OCI-LY7 (cell line): ENCODE data around the gene TOR3A. TPM values are rescaled to one million over a fixed set of nuclear protein-coding genes. Genes with fewer than 3 reads are reported as not detected.

ENCODE experiments used
- BruUV-seq: library from RNA; stranded (reverse); fragments of 400-500 nt; replicated peaks from 2 replicates; lab custom pipeline; 2021; lab: Mats Ljungman, UMichigan
- CTCF ChIA-PET: fragments of 300-600 bp; sonication (Branson Sonifier 250); formaldehyde crosslinking; loops from one replicate; lab custom pipeline; 2022; ENCODE audit warnings: antibody characterized with exemption; ENCODE audit not compliant: unreplicated experiment; lab: Charles Lee
- POLR2A ChIA-PET: fragments of 300-600 bp; sonication (Branson Sonifier 250); formaldehyde crosslinking; loops from one replicate; lab custom pipeline; 2022; ENCODE audit warnings: antibody characterized with exemption; lab: Charles Lee
- DNase-seq: peaks from one replicate; pipeline ENCODE4 v3.0.0-alpha.2; 2015; ENCODE audit warnings: low spot score
- H2AFZ ChIP-seq: fragments of 200-600 bp; sonication (generic), shearing (Covaris generic); 2 replicates; pipeline ENCODE4 v1.6.1; 2014; ENCODE audit warnings: mild to moderate bottlenecking, antibody characterized with exemption, low read length, moderate library complexity
- H3K27ac ChIP-seq: fragments of 200-600 bp; sonication (generic); 2 replicates; pipeline ENCODE4 v1.5.1; 2014; ENCODE audit warnings: mixed run types, low read depth, mild to moderate bottlenecking, moderate library complexity, low read length, inconsistent platforms; ENCODE audit not compliant: poor library complexity, severe bottlenecking
- H3K36me3 ChIP-seq: fragments of 200-600 bp; sonication (generic); 2 replicates; pipeline ENCODE4 v1.6.1; 2014; ENCODE audit warnings: mild to moderate bottlenecking, antibody characterized with exemption, low read length, moderate library complexity, mixed read lengths; ENCODE audit not compliant: insufficient read depth
- H3K4me1 ChIP-seq: fragments of 200-600 bp; sonication (generic); 2 replicates; pipeline ENCODE4 v1.5.1; 2014; ENCODE audit warnings: mild to moderate bottlenecking, low read length; ENCODE audit not compliant: insufficient read depth, poor library complexity, severe bottlenecking
- H3K4me2 ChIP-seq: fragments of 200-600 bp; sonication (generic); 2 replicates; pipeline ENCODE4 v1.6.1; 2014; ENCODE audit warnings: mild to moderate bottlenecking, low read length
- H3K4me3 ChIP-seq: fragments of 200-600 bp; sonication (generic); 2 replicates; pipeline ENCODE4 v1.5.1; 2014; ENCODE audit warnings: mild to moderate bottlenecking, low read depth, low read length; ENCODE audit not compliant: poor library complexity, severe bottlenecking
- H3K79me2 ChIP-seq: fragments of 200-600 bp; sonication (generic); 2 replicates; pipeline ENCODE4 v1.6.1; 2016; ENCODE audit warnings: low read depth, mild to moderate bottlenecking, low read length, moderate library complexity, mixed read lengths; ENCODE audit not compliant: insufficient read depth
- H3K9me2 ChIP-seq: fragments of 200-600 bp; sonication (generic); 2 replicates; pipeline ENCODE4 v1.6.1; 2016; ENCODE audit warnings: mild to moderate bottlenecking, low read length, mixed read lengths; ENCODE audit not compliant: insufficient read depth
- H3K9me3 ChIP-seq: fragments of 200-600 bp; sonication (generic); 2 replicates; pipeline ENCODE4 v1.6.1; 2014; ENCODE audit warnings: mild to moderate bottlenecking, mixed run types, low read length, mixed read lengths
- H4K20me1 ChIP-seq: fragments of 200-600 bp; sonication (generic); 2 replicates; pipeline ENCODE4 v1.6.1; 2014; ENCODE audit warnings: mild to moderate bottlenecking, antibody characterized with exemption, low read length, moderate library complexity, mixed read lengths; ENCODE audit not compliant: insufficient read depth
- CTCF ChIP-seq: fragments of 200-600 bp; sonication (generic); conservative IDR thresholded peaks from 2 replicates; pipeline ENCODE4 v1.5.1; 2014; ENCODE audit warnings: mild to moderate bottlenecking, antibody characterized with exemption, low read length, moderate library complexity, mixed read lengths
- EZH2phosphoT487 ChIP-seq: fragments of 200-600 bp; sonication (generic); IDR thresholded peaks from 2 replicates; pipeline ENCODE4 v1.6.1; 2018; ENCODE audit warnings: low read depth, borderline replicate concordance, mild to moderate bottlenecking, mixed run types, antibody characterized with exemption, low read length, moderate library complexity, mixed read lengths
- intact Hi-C: fragments of 100-400 bp; cut with micrococcal nuclease; formaldehyde crosslinking; loops from one replicate; pipeline ENCODE4 v1.10.0; 2022; ENCODE audit not compliant: unreplicated experiment
- total RNA-seq, 2 experiments: library from RNA; depleted of rRNA in 1 of 2; stranded (reverse); fragments of >200 nt in 1 of 2; shearing (Covaris generic) in 1 of 2; gene quantifications; 2 replicates each; pipeline ENCODE4 v1.2.3, GENCODE V29; 2014 to 2022

Gene TOR3A
- total RNA-seq, 2 experiments from 2014 or later, result 49.0 to 66.7 TPM

DNA sequence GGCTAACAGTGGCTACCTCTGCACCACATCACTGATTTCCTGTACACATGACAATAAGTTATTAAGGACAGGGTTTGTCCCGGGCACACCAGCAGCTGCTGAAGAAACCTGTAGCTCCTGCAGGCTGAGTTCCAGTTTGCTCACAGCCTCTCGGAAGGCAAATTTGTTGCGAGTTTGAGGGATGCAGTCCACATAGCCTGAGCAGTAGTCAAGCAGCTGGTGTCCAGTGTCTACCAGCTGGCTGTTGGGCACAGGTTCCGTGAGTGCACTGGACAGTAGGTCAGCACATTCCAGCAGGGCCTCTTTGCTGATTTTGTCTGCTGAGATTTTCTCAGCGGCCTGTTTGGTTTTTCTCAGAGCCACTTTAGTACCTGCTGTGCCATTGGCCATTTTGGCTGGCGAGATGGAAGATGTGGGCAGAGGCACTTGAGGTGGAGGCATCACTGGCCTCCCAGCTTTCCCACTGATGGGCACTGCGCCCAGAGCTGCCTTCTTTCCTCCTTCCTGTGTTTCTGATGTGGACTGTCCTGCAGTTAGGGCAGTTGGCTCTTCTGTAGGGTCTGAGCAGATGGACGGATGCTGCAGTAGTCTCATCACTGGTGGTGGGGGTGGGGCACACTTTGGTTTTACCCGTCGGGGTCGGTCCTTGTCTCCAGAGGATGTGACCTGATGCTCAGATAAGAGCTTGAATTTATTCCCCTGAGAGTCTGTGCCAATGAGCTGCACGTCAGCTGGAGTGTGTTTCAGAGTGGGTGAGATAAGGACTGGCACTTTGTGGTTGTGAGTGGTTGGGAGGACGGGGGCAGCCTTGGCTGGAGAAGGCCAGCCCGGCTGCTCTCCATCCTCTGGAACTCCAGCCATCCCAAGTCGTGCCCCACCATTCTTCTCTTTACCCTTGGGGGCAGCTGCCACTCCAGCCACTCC, 26.1 kb downstream of the TOR3A start:
- H3K27ac ChIP-seq, result no peak overlapping the region
- POLR2A ChIA-PET, result interaction anchor here (0.6 kb wide), 1 partner anchor 1190 kb away, joined by 4 read pairs; no protein-coding TSS in a partner anchor
- no peak overlapping the region for H2AFZ ChIP-seq
- H3K79me2 ChIP-seq, result no peaks in the 10 kb centered on the region
- intact Hi-C loops, result no loop called here
- BruUV-seq, result no TSS peak
- H3K4me1 ChIP-seq, result no peaks in the 10 kb centered on the region
- no peak overlapping the region for H3K4me2 ChIP-seq
- peaks cover 53% of the 10 kb centered on the region for H3K36me3 ChIP-seq
- DNase-seq, result no peak
- no peaks in the 10 kb centered on the region for H4K20me1 ChIP-seq
- H3K9me2 ChIP-seq, result no peaks in the 10 kb centered on the region
- TF ChIP-seq CTCF (no peak), EZH2phosphoT487 (no peak)
- H3K9me3 ChIP-seq, result no peaks in the 10 kb centered on the region
- CTCF ChIA-PET, result no interaction called here
- H3K4me3 ChIP-seq, result no peak overlapping the region

DNA sequence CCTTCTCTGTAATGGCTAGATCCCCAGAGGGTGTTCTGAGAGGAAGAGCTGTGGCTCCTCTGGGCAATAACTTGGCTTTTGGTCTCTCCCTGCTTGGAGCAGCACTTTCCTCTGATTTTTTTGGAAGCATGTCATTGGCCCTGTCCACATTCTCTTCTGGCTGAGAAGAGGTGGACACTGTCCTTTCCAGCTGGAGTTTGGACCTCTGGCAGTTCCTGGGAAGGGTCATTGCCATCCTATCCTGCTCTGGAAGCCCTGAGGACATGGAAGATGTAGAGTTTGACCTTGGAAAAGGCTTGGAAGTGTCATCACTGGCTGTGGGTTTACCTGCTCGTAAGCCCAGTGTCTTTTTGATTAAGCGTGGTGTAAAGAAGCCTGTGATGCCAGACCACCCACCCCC, 26.8 kb downstream of the TOR3A start:
- intact Hi-C loops, result no loop called here
- TF ChIP-seq EZH2phosphoT487 (no peak), CTCF (no peak)
- CTCF ChIA-PET, result no interaction called here

GRCh38 chr1:179115181-179115580, 33.3 kb downstream of the TOR3A start:
- Histone ChIP-seq H3K27ac (no peak overlapping the region), H3K9me2 (no peaks in the 10 kb centered on the region), H3K4me3 (no peak overlapping the region), H3K79me2 (no peaks in the 10 kb centered on the region), H3K9me3 (no peaks in the 10 kb centered on the region), H3K36me3 (peaks cover 52% of the 10 kb centered on the region), H3K4me2 (no peak overlapping the region), H2AFZ (no peak overlapping the region), H4K20me1 (no peaks in the 10 kb centered on the region), H3K4me1 (no peaks in the 10 kb centered on the region)
- no peak for DNase-seq
- no peak for TF ChIP-seq EZH2phosphoT487
- intact Hi-C loops, result no loop called here
- POLR2A ChIA-PET, result interaction anchor here (0.5 to 2.1 kb wide), 3 partner anchors 16 to 381 kb away, joined by 3 to 5 read pairs (median 4); no protein-coding TSS in a partner anchor
- no TSS peak for BruUV-seq
- CTCF ChIA-PET, result no interaction called here

More for the DNA sequence above, 26.8 kb downstream of the TOR3A start:
- no peaks in the 10 kb centered on the region for H4K20me1 ChIP-seq
- H3K9me2 ChIP-seq, result no peaks in the 10 kb centered on the region
- no TSS peak for BruUV-seq
- no peak for DNase-seq
- peaks cover 53% of the 10 kb centered on the region for H3K36me3 ChIP-seq
- no peaks in the 10 kb centered on the region for H3K9me3 ChIP-seq
- POLR2A ChIA-PET, result interaction anchor here (0.6 kb wide), 1 partner anchor 186 kb away, joined by 3 read pairs; no protein-coding TSS in a partner anchor
- H3K79me2 ChIP-seq, result no peaks in the 10 kb centered on the region
- no peaks in the 10 kb centered on the region for H3K4me1 ChIP-seq
- no peak overlapping the region for H3K4me3 ChIP-seq
- no peak overlapping the region for H2AFZ ChIP-seq
- no peak overlapping the region for H3K27ac ChIP-seq
- H3K4me2 ChIP-seq, result no peak overlapping the region
